Endothelial cell of umbilical vein (primary cell): Measurements from ENCODE around the gene ABCB9. TPM values are rescaled to one million over a fixed set of nuclear protein-coding genes. Genes with fewer than 3 reads are reported as not detected.

ENCODE experiments used
- BruUV-seq: library from RNA; stranded (reverse); fragments of 400-500 nt; replicated peaks from 2 replicates; lab custom pipeline; 2021; lab: Mats Ljungman, UMichigan
- CTCF ChIA-PET: fragments of 300-600, 350-600 bp; sonication (Branson Sonifier 250); formaldehyde crosslinking; loops from one replicate; lab custom pipeline; 2021; ENCODE audit warnings: antibody characterized with exemption, inconsistent platforms; lab: Charles Lee
- POLR2A ChIA-PET: fragments of 300-600, 350-600 bp; sonication (Branson Sonifier 250); formaldehyde crosslinking; loops from one replicate; lab custom pipeline; 2021; ENCODE audit warnings: antibody characterized with exemption, inconsistent platforms; lab: Charles Lee
- DNase-seq: peaks from one replicate; pipeline ENCODE4 v3.0.0-alpha.2; 2011; ENCODE audit warnings: low read depth, low spot score
- FAIRE-seq: peaks from 2 replicates; lab custom pipeline; 2011; peaks lifted over from hg19 to GRCh38; lab: Jason Lieb, UNC
- H2AFZ ChIP-seq: 2 replicates; pipeline ENCODE4 v1.6.0; 2012; ENCODE audit warnings: low read depth, low read length, control low read depth, inconsistent platforms
- H3K27ac ChIP-seq: 2 replicates; pipeline ENCODE4 v1.5.1; 2011; ENCODE audit warnings: low read depth, mild to moderate bottlenecking, control low read depth, low read length, moderate library complexity; ENCODE audit not compliant: insufficient read depth
- H3K27me3 ChIP-seq, 2 experiments: 2 replicates each; pipeline versions ENCODE4 v1.6.0 to v1.6.1; 2011; ENCODE audit warnings: low read length in 2 of 2, mixed read lengths in 1 of 2; ENCODE audit not compliant: control insufficient read depth in 2 of 2, insufficient read depth in 2 of 2
- H3K36me3 ChIP-seq, 2 experiments: 2 replicates in 1 of 2; 3 replicates in 1 of 2; pipeline ENCODE4 v1.5.1; 2011; ENCODE audit warnings: low read length in 2 of 2, mild to moderate bottlenecking in 1 of 2, moderate library complexity in 1 of 2; ENCODE audit not compliant: control insufficient read depth in 2 of 2, insufficient read depth in 2 of 2; ENCODE audit errors: extremely low read depth in 1 of 2
- H3K4me1 ChIP-seq: 3 replicates; pipeline ENCODE4 v1.5.1; 2011; ENCODE audit warnings: mild to moderate bottlenecking, low read length; ENCODE audit not compliant: control insufficient read depth, insufficient read depth; ENCODE audit errors: extremely low read depth
- H3K4me2 ChIP-seq: 2 replicates; pipeline ENCODE4 v1.6.1; 2011; ENCODE audit warnings: low read length, control low read depth, mixed read lengths; ENCODE audit not compliant: insufficient read depth
- H3K4me3 ChIP-seq, 3 experiments: fragments of 200-600 bp in 1 of 3; sonication (generic), shearing (Covaris generic) in 1 of 3; replicated peaks in 1 of 3; 2 replicates each; pipeline ENCODE4 v1.5.1; 2011 to 2016; ENCODE audit warnings: control low read depth in 3 of 3, low read length in 3 of 3, mild to moderate bottlenecking in 2 of 3, inconsistent platforms in 1 of 3, low read depth in 1 of 3, moderate library complexity in 1 of 3; ENCODE audit not compliant: insufficient read depth in 1 of 3
- H3K79me2 ChIP-seq: 2 replicates; pipeline ENCODE4 v1.6.0; 2012; ENCODE audit warnings: low read length, inconsistent platforms; ENCODE audit not compliant: control insufficient read depth, insufficient read depth
- H3K9ac ChIP-seq: replicated peaks from 2 replicates; pipeline ENCODE3; 2011; ENCODE audit warnings: low read length, control low read depth; ENCODE audit not compliant: insufficient read depth; ENCODE audit errors: extremely low read depth
- H3K9me1 ChIP-seq: replicated peaks from 3 replicates; pipeline ENCODE4 v1.6.0; 2011; ENCODE audit warnings: mild to moderate bottlenecking, low read length; ENCODE audit not compliant: control insufficient read depth, insufficient read depth; ENCODE audit errors: extremely low read depth
- H3K9me3 ChIP-seq: replicated peaks from 2 replicates; pipeline ENCODE4 v1.5.1; 2012; ENCODE audit warnings: low read length, inconsistent platforms; ENCODE audit not compliant: control insufficient read depth, insufficient read depth
- H4K20me1 ChIP-seq: replicated peaks from 2 replicates; pipeline ENCODE3; 2011; ENCODE audit warnings: mild to moderate bottlenecking, low read length; ENCODE audit not compliant: control insufficient read depth, insufficient read depth; ENCODE audit errors: extremely low read depth
- EZH2 ChIP-seq: IDR thresholded peaks from 2 replicates; pipeline ENCODE4 v1.6.1; 2012; ENCODE audit warnings: borderline replicate concordance, low read depth, mild to moderate bottlenecking, moderate library complexity, low read length, inconsistent platforms; ENCODE audit not compliant: severe bottlenecking
- FOS ChIP-seq: IDR thresholded peaks from 2 replicates; pipeline ENCODE4 v1.6.1; 2011; ENCODE audit warnings: mild to moderate bottlenecking, low read length, moderate library complexity, borderline replicate concordance; ENCODE audit not compliant: insufficient read depth
- GATA2 ChIP-seq: IDR thresholded peaks from 2 replicates; pipeline ENCODE4 v1.7.0; 2011; ENCODE audit warnings: low read depth, mild to moderate bottlenecking, moderate library complexity, mixed read lengths, low read length; ENCODE audit not compliant: insufficient read length, insufficient read depth
- JUN ChIP-seq: IDR thresholded peaks from 2 replicates; pipeline ENCODE4 v1.6.1; 2011; ENCODE audit warnings: borderline replicate concordance, low read depth; ENCODE audit not compliant: insufficient read length, insufficient read depth
- MYC ChIP-seq: IDR thresholded peaks from one replicate; pipeline ENCODE4 v1.6.1; 2011; ENCODE audit warnings: mild to moderate bottlenecking, low read depth, low read length
- POLR2A ChIP-seq: IDR thresholded peaks from 2 replicates; pipeline ENCODE4 v1.6.1; 2012; ENCODE audit warnings: low read depth, mild to moderate bottlenecking, control low read depth, low read length
- POLR2AphosphoS5 ChIP-seq: IDR thresholded peaks from 2 replicates; pipeline ENCODE4 v1.6.1; 2012; ENCODE audit warnings: low read depth, mild to moderate bottlenecking, control low read depth, low read length, moderate library complexity; ENCODE audit not compliant: insufficient read depth
- dilution Hi-C: fragments of 300-500 bp; cut with MboI; formaldehyde crosslinking; loops from one replicate; pipeline ENCODE4 v1.15.0; 2019; ENCODE audit warnings: low sequenced_read_pairs; ENCODE audit not compliant: extremely low pct_ligation_motif_present
- intact Hi-C: fragments of 100-400 bp; cut with micrococcal nuclease; formaldehyde crosslinking; loops from one replicate; pipeline ENCODE4 v1.10.0; 2022
- polyA plus RNA-seq, 4 experiments: library from polyadenylated mRNA; depleted of rRNA in 3 of 4; stranded (reverse) in 3 of 4; unstranded in 1 of 4; fragments of >200 nt; gene quantifications; 2 replicates each; pipeline versions ENCODE4 v1.2.1 to v1.2.3, GENCODE V29; 2011 to 2012; ENCODE audit warnings: missing spikeins in 1 of 4
- total RNA-seq: library from RNA; stranded (reverse); gene quantifications from 2 replicates; pipeline ENCODE4 v1.2.3, GENCODE V29; 2021
- TF ChIP-seq, protein P1 (sequence below), 2 donors: IDR thresholded peaks; 1 replicate in 1 of 2; 2 replicates in 1 of 2; pipeline ENCODE4 v1.5.1; 2011; ENCODE audit warnings: low read length in 2 of 2, mild to moderate bottlenecking in 2 of 2, moderate library complexity in 2 of 2, control low read depth in 1 of 2, inconsistent platforms in 1 of 2, low read depth in 1 of 2; ENCODE audit not compliant: insufficient read depth in 1 of 2; ENCODE audit errors: extremely low read depth in 1 of 2
- TF ChIP-seq, protein P2 (sequence below): IDR thresholded peaks from 2 replicates; pipeline ENCODE4 v1.6.1; 2011; ENCODE audit not compliant: insufficient read depth, insufficient read length

Gene ABCB9
- total and polyA plus RNA-seq, 2 donors (not counting 3 experiments of a cell fraction or from before 2014, with no cell fraction given) = 11.7 to 16.9 TPM

DNA sequence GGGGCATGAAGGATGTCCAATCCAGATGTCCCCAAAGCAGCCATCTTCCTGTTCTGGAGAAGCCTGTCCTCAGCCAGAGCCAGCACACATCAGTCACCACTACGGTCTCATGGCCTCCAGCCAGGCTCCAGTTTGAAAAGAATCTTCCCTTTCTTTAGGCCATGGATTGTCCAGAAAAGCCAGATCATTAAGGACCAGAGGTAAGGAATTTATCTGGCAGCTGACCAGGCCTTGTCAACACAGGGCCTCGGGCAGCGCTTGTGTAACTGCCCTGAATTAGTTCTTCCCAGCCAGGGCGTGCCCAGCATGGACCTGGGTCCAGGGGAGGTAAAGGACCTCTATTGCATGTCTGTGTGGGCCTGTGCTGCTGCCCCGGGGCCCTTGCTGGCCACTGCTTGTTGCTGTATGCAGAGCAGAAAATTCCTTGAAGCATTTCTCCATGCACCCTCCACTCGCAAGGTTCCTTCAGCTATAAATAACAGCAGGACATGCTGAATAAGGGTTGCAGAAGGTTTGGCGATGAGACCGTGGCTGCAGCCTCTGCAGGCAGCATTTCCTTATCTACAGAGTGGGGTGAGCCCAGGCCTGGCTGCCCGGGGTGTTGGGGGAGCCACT, 48.6 kb downstream of the ABCB9 start:
- DNase-seq (no peak), FAIRE-seq (no peak)
- Histone ChIP-seq H3K9me1 (no peaks in the 10 kb centered on the region), H4K20me1 (no peaks in the 10 kb centered on the region), H3K4me2 (no peak overlapping the region), H3K36me3 (no peaks in the 10 kb centered on the region), H3K27ac (no peak overlapping the region), H2AFZ (no peak overlapping the region), H3K4me1 (peaks cover 5% of the 10 kb centered on the region), H3K4me3 (no peak overlapping the region), H3K9ac (no peak overlapping the region), H3K79me2 (no peaks in the 10 kb centered on the region), H3K9me3 (no peaks in the 10 kb centered on the region), H3K27me3 (no peaks in the 10 kb centered on the region)
- no TSS peak for BruUV-seq
- TF ChIP-seq, protein P1, sequence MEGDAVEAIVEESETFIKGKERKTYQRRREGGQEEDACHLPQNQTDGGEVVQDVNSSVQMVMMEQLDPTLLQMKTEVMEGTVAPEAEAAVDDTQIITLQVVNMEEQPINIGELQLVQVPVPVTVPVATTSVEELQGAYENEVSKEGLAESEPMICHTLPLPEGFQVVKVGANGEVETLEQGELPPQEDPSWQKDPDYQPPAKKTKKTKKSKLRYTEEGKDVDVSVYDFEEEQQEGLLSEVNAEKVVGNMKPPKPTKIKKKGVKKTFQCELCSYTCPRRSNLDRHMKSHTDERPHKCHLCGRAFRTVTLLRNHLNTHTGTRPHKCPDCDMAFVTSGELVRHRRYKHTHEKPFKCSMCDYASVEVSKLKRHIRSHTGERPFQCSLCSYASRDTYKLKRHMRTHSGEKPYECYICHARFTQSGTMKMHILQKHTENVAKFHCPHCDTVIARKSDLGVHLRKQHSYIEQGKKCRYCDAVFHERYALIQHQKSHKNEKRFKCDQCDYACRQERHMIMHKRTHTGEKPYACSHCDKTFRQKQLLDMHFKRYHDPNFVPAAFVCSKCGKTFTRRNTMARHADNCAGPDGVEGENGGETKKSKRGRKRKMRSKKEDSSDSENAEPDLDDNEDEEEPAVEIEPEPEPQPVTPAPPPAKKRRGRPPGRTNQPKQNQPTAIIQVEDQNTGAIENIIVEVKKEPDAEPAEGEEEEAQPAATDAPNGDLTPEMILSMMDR (IDR thresholded peaks at IDR 0.05; ENCODE audit: extremely low read depth in 1 of 2, insufficient read depth in 1 of 2, low read depth in 1 of 2, low read length in 2 of 2) = no peak
- TF ChIP-seq POLR2A (no peak), JUN (no peak), GATA2 (no peak), EZH2 (no peak), POLR2AphosphoS5 (no peak), MYC (no peak), FOS (no peak)
- TF ChIP-seq, protein P2, sequence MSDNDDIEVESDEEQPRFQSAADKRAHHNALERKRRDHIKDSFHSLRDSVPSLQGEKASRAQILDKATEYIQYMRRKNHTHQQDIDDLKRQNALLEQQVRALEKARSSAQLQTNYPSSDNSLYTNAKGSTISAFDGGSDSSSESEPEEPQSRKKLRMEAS = no peak
- intact Hi-C loops (no loop called here), dilution Hi-C loops (no loop called here)
- CTCF ChIA-PET = interaction anchor here (1.1 kb wide), 1 partner anchor 35 kb away, joined by 3 read pairs; no protein-coding TSS in a partner anchor
- POLR2A ChIA-PET = no interaction called here
